Stromal cell of bone marrow (primary cell): ENCODE measurements around the gene PDE11A.
"Not testable (repeated sequence)": the region's sequence is repeated elsewhere in the genome, so short reads cannot be mapped to it uniquely, and the experiment has no call there.

Experiments
- DNase-seq: peaks from one replicate; pipeline ENCODE4 v3.0.0-alpha.2; 2012; ENCODE audit warnings: low read depth

Gene PDE11A

GRCh38 chr2:177882501-177882900, 190.1 kb downstream of the PDE11A start:
- DNase-seq = no peak

GRCh38 chr2:177881921-177882320, 190.7 kb downstream of the PDE11A start:
- no peak for DNase-seq

GRCh38 chr2:177881008-177881747, 191.4 kb downstream of the PDE11A start:
- DNase-seq = no peak

GRCh38 chr2:177880285-177880684, 192.3 kb downstream of the PDE11A start:
- no peak for DNase-seq

- no peak for DNase-seq
Measured at GRCh38 chr2:177876950-177877349, 195.6 kb downstream of the PDE11A start.

- DNase-seq = no peak
Measured at GRCh38 chr2:177874686-177875085, 197.9 kb downstream of the PDE11A start.

GRCh38 chr2:177873915-177874314, 198.7 kb downstream of the PDE11A start:
- no peak for DNase-seq

GRCh38 chr2:177872286-177872685, 200.3 kb downstream of the PDE11A start:
- no peak for DNase-seq

GRCh38 chr2:177869912-177870311, 202.7 kb downstream of the PDE11A start:
- DNase-seq = no peak

GRCh38 chr2:177869209-177869608, 203.4 kb downstream of the PDE11A start:
- no peak for DNase-seq

- DNase-seq = no peak
Measured at GRCh38 chr2:177868806-177869205, 203.8 kb downstream of the PDE11A start.

- DNase-seq = no peak
Measured at GRCh38 chr2:177857538-177857937, 215.0 kb downstream of the PDE11A start.

GRCh38 chr2:177852389-177852788, 220.2 kb downstream of the PDE11A start:
- no peak for DNase-seq

- DNase-seq = no peak
Measured at GRCh38 chr2:177843188-177843587, 229.4 kb downstream of the PDE11A start.

- no peak for DNase-seq
Measured at GRCh38 chr2:177842243-177842642, 230.3 kb downstream of the PDE11A start.

- not testable (repeated sequence) for DNase-seq
Measured at GRCh38 chr2:177835418-177836204, 237.0 kb downstream of the PDE11A start.

GRCh38 chr2:177832611-177833433, 239.8 kb downstream of the PDE11A start:
- no peak for DNase-seq

GRCh38 chr2:177830881-177831386, 241.6 kb downstream of the PDE11A start:
- no peak for DNase-seq

- DNase-seq = no peak
Measured at GRCh38 chr2:177828557-177828956, 244.0 kb downstream of the PDE11A start.

GRCh38 chr2:177826897-177827296, 245.7 kb downstream of the PDE11A start:
- no peak for DNase-seq

- DNase-seq = no peak
Measured at GRCh38 chr2:177822941-177823340, 249.6 kb downstream of the PDE11A start.

GRCh38 chr2:177818412-177818811, 254.2 kb downstream of the PDE11A start:
- no peak for DNase-seq
